H1 (cell line): ENCODE measurements around the gene ARSB. TPM values are rescaled to one million over a fixed set of nuclear protein-coding genes. Genes with fewer than 3 reads are reported as not detected.

Experiments
- CTCF ChIA-PET: fragments of 300-600 bp; sonication (Branson Sonifier 250); formaldehyde crosslinking; loops from one replicate; lab custom pipeline; 2021; ENCODE audit not compliant: partially characterized antibody; lab: Charles Lee
- POLR2A ChIA-PET: fragments of 300-600 bp; sonication (Branson Sonifier 250); formaldehyde crosslinking; loops from one replicate; lab custom pipeline; 2021; ENCODE audit warnings: inconsistent platforms; ENCODE audit not compliant: partially characterized antibody; lab: Charles Lee
- DNase-seq, 2 experiments: peaks; one replicate each; pipeline versions ENCODE4 v3.0.0 to v3.0.0-alpha.2; 2010 to 2022; ENCODE audit warnings: low spot score in 2 of 2, low read depth in 1 of 2, mixed read lengths in 1 of 2
- FAIRE-seq: peaks from 2 replicates; lab custom pipeline; 2011; peaks lifted over from hg19 to GRCh38; lab: Jason Lieb, UNC
- H2AFZ ChIP-seq: 2 replicates; pipeline ENCODE4 v1.8.1; 2012; ENCODE audit warnings: low read length, inconsistent platforms
- H2AK5ac ChIP-seq: 2 replicates; pipeline ENCODE4 v1.6.1; 2013; ENCODE audit warnings: low read depth, low read length
- H2BK120ac ChIP-seq: replicated peaks from 2 replicates; pipeline ENCODE3; 2013; ENCODE audit warnings: low read depth, low read length, inconsistent platforms
- H2BK12ac ChIP-seq: 2 replicates; pipeline ENCODE4 v1.6.1; 2013; ENCODE audit warnings: low read depth, low read length
- H2BK15ac ChIP-seq: 2 replicates; pipeline ENCODE4 v1.6.1; 2013; ENCODE audit warnings: low read length
- H2BK20ac ChIP-seq: 2 replicates; pipeline ENCODE4 v1.6.1; 2013; ENCODE audit warnings: low read length
- H2BK5ac ChIP-seq: 2 replicates; pipeline ENCODE4 v1.6.1; 2013; ENCODE audit warnings: low read depth, low read length
- H3K14ac ChIP-seq: 2 replicates; pipeline ENCODE4 v1.6.1; 2013; ENCODE audit warnings: inconsistent platforms; ENCODE audit not compliant: insufficient read length
- H3K18ac ChIP-seq: 2 replicates; pipeline ENCODE4 v1.6.1; 2013; ENCODE audit warnings: low read length; ENCODE audit errors: extremely low read depth
- H3K23ac ChIP-seq: 2 replicates; pipeline ENCODE4 v1.6.1; 2013; ENCODE audit warnings: inconsistent platforms; ENCODE audit not compliant: insufficient read length
- H3K23me2 ChIP-seq: 2 replicates; pipeline ENCODE4 v1.6.1; 2013; ENCODE audit warnings: low read depth, low read length
- H3K27ac ChIP-seq: 2 replicates; pipeline ENCODE4 v1.6.1; 2011; ENCODE audit warnings: low read depth, low read length, inconsistent platforms
- H3K27me3 ChIP-seq, 4 experiments: replicated peaks in 1 of 4; 1 replicate in 1 of 4; 2 replicates in 3 of 4; pipeline versions ENCODE4 v1.6.1 to v1.8.1; 2011 to 2013; ENCODE audit warnings: low read length in 3 of 4, mild to moderate bottlenecking in 3 of 4, inconsistent platforms in 2 of 4, mixed read lengths in 2 of 4, moderate library complexity in 1 of 4; ENCODE audit not compliant: control insufficient read depth in 3 of 4, insufficient read depth in 3 of 4; ENCODE audit errors: extremely low read depth in 1 of 4
- H3K36me3 ChIP-seq, 4 experiments: 2 replicates each; pipeline versions ENCODE4 v1.6.1 to v1.8.1; 2011 to 2013; ENCODE audit warnings: mild to moderate bottlenecking in 4 of 4, low read length in 3 of 4, moderate library complexity in 2 of 4, control low read depth in 1 of 4, inconsistent platforms in 1 of 4; ENCODE audit not compliant: insufficient read depth in 4 of 4, control insufficient read depth in 2 of 4
- H3K4ac ChIP-seq: replicated peaks from 2 replicates; pipeline ENCODE3; 2013; ENCODE audit warnings: low read length, low read depth, mixed read lengths, inconsistent platforms; ENCODE audit not compliant: insufficient read length
- H3K4me1 ChIP-seq, 4 experiments: replicated peaks in 1 of 4; 1 replicate in 1 of 4; 2 replicates in 3 of 4; pipeline versions ENCODE4 v1.6.1 to v1.8.1; 2011 to 2013; ENCODE audit warnings: low read length in 3 of 4, inconsistent platforms in 2 of 4, mixed read lengths in 1 of 4; ENCODE audit not compliant: insufficient read depth in 4 of 4, control insufficient read depth in 3 of 4
- H3K4me2 ChIP-seq, 2 experiments: 2 replicates each; pipeline versions ENCODE4 v1.6.1 to v1.8.1; 2011 to 2013; ENCODE audit warnings: low read depth in 2 of 2, low read length in 2 of 2, control low read depth in 1 of 2, inconsistent platforms in 1 of 2, mild to moderate bottlenecking in 1 of 2; ENCODE audit not compliant: insufficient read depth in 1 of 2
- H3K4me3 ChIP-seq, 4 experiments: fragments of 200-600, 300-600 bp in 1 of 4; sonication (generic), shearing (Covaris generic), sonication (Bioruptor Twin) in 1 of 4; 2 replicates each; pipeline versions ENCODE4 v1.5.1 to v1.8.1; 2011 to 2016; ENCODE audit warnings: low read length in 4 of 4, low read depth in 3 of 4, control low read depth in 2 of 4, inconsistent platforms in 2 of 4, mild to moderate bottlenecking in 2 of 4, mixed read lengths in 1 of 4, moderate library complexity in 1 of 4; ENCODE audit not compliant: insufficient read depth in 2 of 4; ENCODE audit errors: extremely low read depth in 1 of 4
- H3K56ac ChIP-seq: replicated peaks from 2 replicates; pipeline ENCODE3; 2013; ENCODE audit warnings: low read depth, mild to moderate bottlenecking, mixed read lengths, low read length, inconsistent platforms; ENCODE audit not compliant: insufficient read length
- H3K79me1 ChIP-seq: 2 replicates; pipeline ENCODE4 v1.6.1; 2013; ENCODE audit warnings: low read depth, low read length, control low read depth
- H3K79me2 ChIP-seq, 2 experiments: 2 replicates each; pipeline versions ENCODE4 v1.6.1 to v1.8.1; 2012 to 2013; ENCODE audit warnings: low read length in 2 of 2, mild to moderate bottlenecking in 2 of 2, inconsistent platforms in 1 of 2; ENCODE audit not compliant: insufficient read depth in 2 of 2, control insufficient read depth in 1 of 2
- H3K9ac ChIP-seq, 4 experiments: replicated peaks in 1 of 4; 1 replicate in 1 of 4; 2 replicates in 3 of 4; pipeline versions ENCODE4 v1.6.1 to v1.8.1; 2011 to 2013; ENCODE audit warnings: low read depth in 3 of 4, low read length in 3 of 4, control low read depth in 2 of 4, mild to moderate bottlenecking in 2 of 4, moderate library complexity in 2 of 4, inconsistent platforms in 1 of 4; ENCODE audit errors: extremely low read depth in 1 of 4
- H3K9me3 ChIP-seq, 2 experiments: 2 replicates each; pipeline versions ENCODE4 v1.6.1 to v1.8.1; 2012 to 2013; ENCODE audit warnings: mild to moderate bottlenecking in 2 of 2, moderate library complexity in 2 of 2, control low read depth in 1 of 2, inconsistent platforms in 1 of 2, low read depth in 1 of 2, low read length in 1 of 2, mixed read lengths in 1 of 2; ENCODE audit not compliant: insufficient read depth in 2 of 2
- H4K20me1 ChIP-seq, 2 experiments: replicated peaks in 1 of 2; 2 replicates each; pipeline versions ENCODE3 to v1.8.1; 2011 to 2013; ENCODE audit warnings: inconsistent platforms in 2 of 2, low read length in 2 of 2, mild to moderate bottlenecking in 1 of 2; ENCODE audit not compliant: insufficient read depth in 2 of 2, control insufficient read depth in 1 of 2
- H4K5ac ChIP-seq: 2 replicates; pipeline ENCODE4 v1.6.1; 2013; ENCODE audit warnings: low read length, low read depth, mixed read lengths, inconsistent platforms; ENCODE audit not compliant: insufficient read length
- H4K8ac ChIP-seq: 2 replicates; pipeline ENCODE4 v1.8.0; 2013; ENCODE audit warnings: mild to moderate bottlenecking, moderate library complexity, low read length, inconsistent platforms; ENCODE audit not compliant: insufficient read depth; ENCODE audit errors: extremely low read depth
- H4K91ac ChIP-seq: replicated peaks from 2 replicates; pipeline ENCODE3; 2013; ENCODE audit warnings: low read length, mixed read lengths, inconsistent platforms; ENCODE audit not compliant: insufficient read length
- CEBPB ChIP-seq: IDR thresholded peaks from 2 replicates; pipeline ENCODE4 v1.6.1; 2012; ENCODE audit warnings: low read depth, low read length
- EZH2 ChIP-seq: fragments of 200-600 bp; sonication (generic); IDR thresholded peaks from 2 replicates; pipeline ENCODE4 v1.7.1; 2012; ENCODE audit warnings: low read depth, mild to moderate bottlenecking, moderate library complexity, low read length, inconsistent platforms; ENCODE audit not compliant: severe bottlenecking
- KDM1A ChIP-seq: fragments of 200-600, 300-600 bp; sonication (generic); IDR thresholded peaks from 2 replicates; pipeline ENCODE4 v1.7.1; 2016; ENCODE audit warnings: mild to moderate bottlenecking, low read length, borderline replicate concordance
- RXRA ChIP-seq: IDR thresholded peaks from 2 replicates; pipeline ENCODE4 v1.6.1; 2011; ENCODE audit warnings: low read depth, mild to moderate bottlenecking, low read length, moderate library complexity; ENCODE audit not compliant: insufficient read depth
- TEAD4 ChIP-seq: IDR thresholded peaks from 2 replicates; pipeline ENCODE4 v1.6.1; 2012; ENCODE audit warnings: low read depth, low read length, inconsistent platforms, mixed read lengths
- ZNF274 ChIP-seq: IDR thresholded peaks from 2 replicates; pipeline ENCODE4 v1.7.0; 2012; ENCODE audit warnings: low read length, borderline replicate concordance; ENCODE audit errors: extremely low read depth
- WGBS, 2 experiments: shearing (Covaris generic) in 1 of 2; methylation state at CpG; one replicate each; pipeline versions ENCODE4 v1.1.6 to v1.1.7; 2013 to 2015; ENCODE audit warnings: low lambda C conversion rate in 2 of 2, mixed read lengths in 2 of 2, inconsistent platforms in 1 of 2, low coverage in 1 of 2, missing lambda C conversion rate in 1 of 2; ENCODE audit not compliant: insufficient replicate concordance in 2 of 2, insufficient coverage in 1 of 2, insufficient read length in 1 of 2; ENCODE audit errors: extremely low coverage in 1 of 2, missing lambda C conversion rate in 1 of 2; 5-methylcytosine and 5-hydroxymethylcytosine counted together
- polyA plus RNA-seq, 7 experiments: library from polyadenylated mRNA; depleted of rRNA in 3 of 7; stranded (reverse) in 5 of 7; unstranded in 2 of 7; fragments of >200 nt in 5 of 7; fragments of 200-250 nt in 2 of 7; gene quantifications; 1 replicate in 5 of 7; 2 replicates in 1 of 7; 4 replicates in 1 of 7; pipeline versions ENCODE4 v1.2.1 to v1.2.3, GENCODE V29; 2011 to 2013; ENCODE audit warnings: missing spikeins in 2 of 7, mixed read lengths in 2 of 7
- total RNA-seq: library from RNA; stranded (reverse); fragmentation: NEBNext Ultra II Directional; extraction: Animal tissue kit (Norgen Biotek cat#: 25700); gene quantifications from 2 replicates; pipeline ENCODE4 v1.2.1, GENCODE V29; 2021

Gene ARSB
- total and polyA plus RNA-seq, 2 of the 8 experiments (the other 6 are each of a cell fraction or from before 2014, with no cell fraction given) = 6.4 to 13.9 TPM

DNA sequence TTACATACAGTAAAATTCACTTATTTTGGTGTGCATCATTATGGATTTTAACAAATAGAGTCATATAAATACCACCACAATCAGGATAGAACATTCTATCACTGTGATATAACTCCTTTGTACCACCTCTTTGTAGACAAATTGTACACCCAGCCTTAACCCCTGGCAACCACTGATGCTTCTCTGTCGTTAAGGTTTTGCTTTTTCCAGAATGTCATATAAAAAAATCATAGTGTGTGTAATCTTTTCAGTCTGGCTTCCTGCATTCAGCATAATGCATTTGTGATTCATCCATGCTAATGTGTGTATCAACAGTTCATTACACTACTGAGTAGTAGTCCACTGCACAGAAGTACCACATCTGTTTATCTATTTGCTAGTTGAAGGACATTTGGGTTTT lies 81.2 kb downstream of the ARSB start:
- Histone ChIP-seq H2BK12ac (no peak overlapping the region), H3K4me1 (peaks cover 0 to 14% (median 3%) of the 10 kb centered on the region in 4 experiments; a peak in 6 of 7 replicates), H2BK5ac (no peak overlapping the region), H3K27ac (no peak overlapping the region), H2BK120ac (no peak overlapping the region), H2AK5ac (no peak overlapping the region), H3K14ac (no peak overlapping the region), H3K9ac (no peak overlapping the region), H3K56ac (no peak overlapping the region), H4K8ac (no peak overlapping the region), H3K18ac (no peak overlapping the region), H2AFZ (no peak overlapping the region), H3K36me3 (no peaks in the 10 kb centered on the region), H4K91ac (no peak overlapping the region), H3K79me1 (no peaks in the 10 kb centered on the region), H3K4me3 (no peak overlapping the region), H3K23ac (no peak overlapping the region), H3K23me2 (no peaks in the 10 kb centered on the region), H2BK20ac (no peak overlapping the region), H4K20me1 (no peaks in the 10 kb centered on the region), H3K4me2 (no peak overlapping the region), H3K79me2 (no peaks in the 10 kb centered on the region), H3K27me3 (no peaks in the 10 kb centered on the region), H3K9me3 (no peaks in the 10 kb centered on the region), H4K5ac (no peak overlapping the region), H2BK15ac (no peak overlapping the region), H3K4ac (no peak overlapping the region)
- ChIA-PET POLR2A (no interaction called here), CTCF (interaction anchor here (0.8 to 1.0 kb wide), 2 partner anchors 8 to 119 kb away, joined by 3 read pairs; no protein-coding TSS in a partner anchor)
- no peak for DNase-seq
- WGBS, 2 experiments = 95% methylated on average over 1 of the region's 1 CpG; no CpG with 5 or more reads in 1 of the 2 experiments
- TF ChIP-seq KDM1A = no peak
- TF ChIP-seq CEBPB = no peak
- no peak for TF ChIP-seq TEAD4
- TF ChIP-seq RXRA = no peak
- no peak for TF ChIP-seq EZH2
- no peak for TF ChIP-seq ZNF274
- FAIRE-seq = no peak
